ENCODE measurements around the gene CCDC34. TPM values are rescaled to one million over a fixed set of nuclear protein-coding genes. Genes with fewer than 3 reads are reported as not detected.

The CCDC34 gene
- total and polyA plus RNA-seq, 9 donors = 13.7 to 29.6 (median 17.8) TPM

DNA sequence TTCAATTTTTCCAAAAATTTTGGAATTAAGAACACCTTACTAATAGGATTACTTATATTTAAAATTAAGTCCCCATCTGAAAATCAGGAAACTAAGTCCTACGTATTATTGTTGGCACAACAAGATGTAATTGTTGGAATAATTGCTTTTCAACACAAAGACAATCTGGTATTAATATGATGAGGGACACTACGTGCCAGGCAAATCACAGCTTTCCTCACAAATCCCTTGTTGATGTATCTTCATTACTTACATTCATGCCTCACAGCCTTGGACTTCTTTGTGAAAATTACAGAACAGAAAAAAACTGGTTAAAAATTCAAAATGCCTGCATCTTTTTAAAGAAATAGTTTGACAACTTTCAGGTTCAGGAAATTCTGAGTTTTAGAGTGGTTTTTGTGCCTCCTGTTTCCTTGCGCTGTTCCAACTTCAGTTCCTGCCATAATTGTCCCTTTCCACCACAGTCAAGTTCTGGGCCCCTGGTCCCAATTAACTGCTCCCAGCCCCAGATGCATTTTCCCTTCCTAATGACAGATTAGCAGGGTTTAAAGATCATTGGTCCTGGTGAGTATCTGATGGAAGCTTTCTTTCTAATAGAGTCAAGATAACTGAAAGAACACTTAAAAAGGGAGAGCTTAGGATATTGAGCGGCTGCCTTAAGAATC is 23.3 kb upstream of the CCDC34 start:
- DNase-seq = no peak
- Histone ChIP-seq H3K9me3 (replicated peaks; ENCODE audit: control insufficient read depth, low read depth, low read length) (no peaks in the 10 kb centered on the region), H3K4me3 (ENCODE audit: low read length) (no peak overlapping the region), H3K36me3 (ENCODE audit: control insufficient read depth, insufficient read depth, low read length) (peaks cover 3% of the 10 kb centered on the region), H3K27ac (ENCODE audit: low read length) (no peak overlapping the region), H3K27me3 (ENCODE audit: control insufficient read depth, insufficient read depth, low read length) (no peaks in the 10 kb centered on the region), H3K4me1 (ENCODE audit: control insufficient read depth, insufficient read depth, low read length) (no peaks in the 10 kb centered on the region)
- no CpG with 5 or more reads among the region's 4 CpGs for WGBS (ENCODE audit: insufficient coverage)

DNA sequence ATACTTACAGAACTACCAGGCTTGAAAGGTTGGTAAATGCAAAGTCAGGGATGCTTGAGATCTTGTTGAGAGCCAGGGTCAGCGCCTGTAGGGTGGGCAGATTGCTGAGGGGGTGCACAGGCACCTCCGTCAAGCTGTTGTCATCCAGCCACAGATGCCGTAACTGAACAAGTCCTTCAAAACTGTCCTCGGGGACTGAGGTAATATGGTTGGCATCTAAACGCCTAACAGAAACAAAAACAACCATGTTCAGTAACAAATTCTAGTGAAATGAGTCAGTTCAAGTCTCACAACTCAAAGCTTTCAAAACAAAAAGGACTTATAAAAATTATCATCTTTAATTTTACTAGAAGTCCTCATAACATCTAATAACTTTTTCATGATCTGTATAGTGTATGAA is 22.2 kb upstream of the CCDC34 start:
- H3K4me1 ChIP-seq (ENCODE audit: control insufficient read depth, insufficient read depth, low read length) = no peaks in the 10 kb centered on the region
- DNase-seq = no peak
- H3K36me3 ChIP-seq (ENCODE audit: control insufficient read depth, insufficient read depth, low read length) = peaks cover 3% of the 10 kb centered on the region
- H3K9me3 ChIP-seq (replicated peaks; ENCODE audit: control insufficient read depth, low read depth, low read length) = no peaks in the 10 kb centered on the region
- no peaks in the 10 kb centered on the region for H3K27me3 ChIP-seq (ENCODE audit: control insufficient read depth, insufficient read depth, low read length)
- no peak overlapping the region for H3K27ac ChIP-seq (ENCODE audit: low read length)
- WGBS (ENCODE audit: insufficient coverage) = 80% methylated on average over 2 of the region's 5 CpGs
- no peak overlapping the region for H3K4me3 ChIP-seq (ENCODE audit: low read length)

DNA sequence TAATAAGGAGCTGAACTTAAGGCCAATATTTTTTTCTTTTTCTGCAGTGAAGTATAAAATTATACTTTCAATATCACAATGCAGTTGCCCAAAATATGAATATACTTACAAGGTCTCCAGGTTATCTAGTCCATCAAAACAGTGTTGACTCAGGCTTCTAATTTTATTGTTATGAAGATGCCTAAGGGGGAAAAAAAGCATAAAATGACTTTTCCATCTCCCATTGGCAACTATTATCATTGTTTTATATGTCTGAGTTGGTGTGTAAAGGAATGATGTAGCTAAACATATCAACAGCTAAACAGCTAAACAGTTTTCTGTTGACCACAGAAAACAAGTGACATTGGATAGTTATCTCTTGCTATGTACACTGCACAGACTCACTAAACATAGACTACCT is 21.2 kb upstream of the CCDC34 start:
- no peak overlapping the region for H3K4me3 ChIP-seq (ENCODE audit: low read length)
- H3K27me3 ChIP-seq (ENCODE audit: control insufficient read depth, insufficient read depth, low read length) = no peaks in the 10 kb centered on the region
- H3K9me3 ChIP-seq (replicated peaks; ENCODE audit: control insufficient read depth, low read depth, low read length) = no peaks in the 10 kb centered on the region
- H3K27ac ChIP-seq (ENCODE audit: low read length) = no peak overlapping the region
- no peak for DNase-seq
- H3K4me1 ChIP-seq (ENCODE audit: control insufficient read depth, insufficient read depth, low read length) = no peaks in the 10 kb centered on the region
- H3K36me3 ChIP-seq (ENCODE audit: control insufficient read depth, insufficient read depth, low read length) = peaks cover 3% of the 10 kb centered on the region

DNA sequence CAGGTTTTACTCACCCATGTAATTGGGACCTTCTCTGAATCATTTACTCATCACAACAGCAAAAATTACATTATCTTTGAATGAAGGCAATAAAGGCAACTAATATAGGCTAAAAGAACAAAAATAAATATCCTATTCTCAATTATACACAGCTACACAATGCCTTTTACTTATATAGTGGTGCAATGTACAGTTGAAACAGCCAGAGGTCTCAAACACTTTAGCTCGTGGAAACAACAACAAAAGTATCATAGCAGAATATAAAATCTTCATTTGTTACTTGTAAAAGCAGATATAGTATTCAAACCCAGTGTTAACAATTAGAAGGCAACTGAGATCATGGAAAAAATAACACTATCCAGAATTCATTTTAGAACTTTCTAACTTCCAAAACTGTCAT is 20.6 kb upstream of the CCDC34 start:
- Histone ChIP-seq H3K27me3 (ENCODE audit: control insufficient read depth, insufficient read depth, low read length) (no peaks in the 10 kb centered on the region), H3K9me3 (replicated peaks; ENCODE audit: control insufficient read depth, low read depth, low read length) (no peaks in the 10 kb centered on the region), H3K36me3 (ENCODE audit: control insufficient read depth, insufficient read depth, low read length) (peaks cover 3% of the 10 kb centered on the region), H3K4me3 (ENCODE audit: low read length) (no peak overlapping the region), H3K4me1 (ENCODE audit: control insufficient read depth, insufficient read depth, low read length) (no peaks in the 10 kb centered on the region), H3K27ac (ENCODE audit: low read length) (no peak overlapping the region)
- no peak for DNase-seq
- WGBS (ENCODE audit: insufficient coverage) = no CpG with 5 or more reads among the region's 1 CpG

DNA sequence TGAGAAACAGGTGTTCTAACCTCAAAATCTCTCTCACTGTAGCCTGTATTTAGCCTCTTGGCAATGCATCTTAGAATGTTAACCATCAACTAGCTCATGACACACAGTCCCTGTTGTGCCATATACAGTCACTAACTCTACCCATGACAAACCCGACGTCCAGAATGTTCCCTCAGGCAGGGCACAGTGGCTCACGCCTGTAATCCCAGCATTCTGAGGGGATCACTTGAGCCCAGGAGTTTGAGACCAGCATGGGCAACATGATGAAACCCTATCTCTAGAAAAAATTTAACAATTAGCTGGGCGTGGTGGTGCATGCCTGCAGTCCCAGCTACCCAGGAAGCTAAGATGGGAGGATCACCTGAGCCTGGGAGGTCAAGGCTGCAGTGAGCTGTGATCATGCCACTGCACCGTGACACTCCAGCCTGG is 18.2 kb upstream of the CCDC34 start:
- H3K36me3 ChIP-seq (ENCODE audit: control insufficient read depth, insufficient read depth, low read length) = peaks cover 3% of the 10 kb centered on the region
- H3K4me1 ChIP-seq (ENCODE audit: control insufficient read depth, insufficient read depth, low read length) = no peaks in the 10 kb centered on the region

DNA sequence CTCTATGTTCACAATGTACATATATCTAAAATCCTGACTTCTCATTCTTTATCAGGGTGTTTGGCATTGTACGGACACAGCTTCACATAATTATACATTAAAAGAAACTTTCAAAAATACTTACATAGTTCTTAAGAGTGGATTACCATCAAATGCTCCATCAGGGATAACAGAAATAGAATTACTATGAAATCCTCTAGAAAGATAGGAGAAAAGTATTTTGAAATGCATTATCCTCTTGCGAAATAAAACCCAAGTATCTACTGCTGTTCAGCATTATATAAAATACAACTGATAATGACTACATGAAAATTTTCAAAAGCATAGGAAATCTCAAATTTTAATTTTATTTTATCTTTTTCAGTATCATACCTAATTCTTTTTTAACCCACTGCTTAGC is 17.8 kb upstream of the CCDC34 start:
- no peak for DNase-seq
- H3K27me3 ChIP-seq (ENCODE audit: control insufficient read depth, insufficient read depth, low read length) = no peaks in the 10 kb centered on the region
- WGBS (ENCODE audit: insufficient coverage) = no CpG with 5 or more reads among the region's 2 CpGs
- no peak overlapping the region for H3K4me3 ChIP-seq (ENCODE audit: low read length)
- no peak overlapping the region for H3K27ac ChIP-seq (ENCODE audit: low read length)
- no peaks in the 10 kb centered on the region for H3K9me3 ChIP-seq (replicated peaks; ENCODE audit: control insufficient read depth, low read depth, low read length)
- H3K4me1 ChIP-seq (ENCODE audit: control insufficient read depth, insufficient read depth, low read length) = no peaks in the 10 kb centered on the region
- peaks cover 3% of the 10 kb centered on the region for H3K36me3 ChIP-seq (ENCODE audit: control insufficient read depth, insufficient read depth, low read length)

More for the DNA sequence above, 18.2 kb upstream of the CCDC34 start:
- Histone ChIP-seq H3K9me3 (replicated peaks; ENCODE audit: control insufficient read depth, low read depth, low read length) (no peaks in the 10 kb centered on the region), H3K27ac (ENCODE audit: low read length) (no peak overlapping the region), H3K27me3 (ENCODE audit: control insufficient read depth, insufficient read depth, low read length) (no peaks in the 10 kb centered on the region), H3K4me3 (ENCODE audit: low read length) (no peak overlapping the region)
- 88% methylated on average over 3 of the region's 5 CpGs for WGBS (ENCODE audit: insufficient coverage)
- DNase-seq = no peak

DNA sequence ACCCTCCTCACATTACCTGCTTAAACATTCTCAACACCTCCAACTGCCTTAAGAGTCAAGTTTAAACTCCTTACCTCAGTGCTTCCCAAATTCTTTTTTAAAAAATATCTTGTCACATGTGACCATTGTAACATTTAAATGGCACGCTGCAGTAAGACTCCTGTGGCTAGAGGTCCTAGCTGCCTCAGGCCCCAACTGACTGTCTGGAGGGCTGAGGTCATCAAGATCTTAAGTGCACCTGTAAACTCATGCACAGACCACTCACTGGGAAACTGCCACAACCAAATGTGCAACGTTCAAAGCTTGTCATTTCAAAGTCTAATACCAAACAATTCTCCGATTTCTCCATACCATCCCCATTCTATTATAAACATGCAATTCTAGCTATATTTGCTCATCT is 16.4 kb upstream of the CCDC34 start:
- H3K4me1 ChIP-seq (ENCODE audit: control insufficient read depth, insufficient read depth, low read length) = no peaks in the 10 kb centered on the region
- H3K27me3 ChIP-seq (ENCODE audit: control insufficient read depth, insufficient read depth, low read length) = no peaks in the 10 kb centered on the region
- no peak overlapping the region for H3K27ac ChIP-seq (ENCODE audit: low read length)
- no peaks in the 10 kb centered on the region for H3K36me3 ChIP-seq (ENCODE audit: control insufficient read depth, insufficient read depth, low read length)
- 75% methylated on average over 3 of the region's 3 CpGs for WGBS (ENCODE audit: insufficient coverage)
- H3K9me3 ChIP-seq (replicated peaks; ENCODE audit: control insufficient read depth, low read depth, low read length) = no peaks in the 10 kb centered on the region
- H3K4me3 ChIP-seq (ENCODE audit: low read length) = no peak overlapping the region
- no peak for DNase-seq

DNA sequence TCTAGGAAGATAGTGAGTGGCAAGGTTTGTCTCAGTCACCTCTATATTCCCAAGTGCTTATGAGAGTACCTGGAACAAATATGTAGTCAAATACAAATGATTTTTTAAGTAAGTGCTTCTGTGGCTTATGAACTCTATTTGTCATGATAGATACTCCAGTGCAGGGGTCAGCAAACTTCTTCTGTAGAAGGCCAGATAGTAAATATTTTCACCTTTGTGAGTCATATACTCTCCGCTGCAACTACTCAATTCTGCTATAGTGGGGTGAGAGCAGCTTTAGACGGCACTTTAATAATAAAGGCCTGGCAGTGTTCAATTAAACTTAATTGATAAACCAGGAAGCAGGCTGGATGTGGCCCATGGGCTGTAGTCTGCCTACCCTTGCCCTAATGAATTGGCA is 12.4 kb upstream of the CCDC34 start:
- Histone ChIP-seq H3K9me3 (replicated peaks; ENCODE audit: control insufficient read depth, low read depth, low read length) (no peaks in the 10 kb centered on the region), H3K4me1 (ENCODE audit: control insufficient read depth, insufficient read depth, low read length) (peaks cover 2% of the 10 kb centered on the region), H3K4me3 (ENCODE audit: low read length) (no peak overlapping the region), H3K27ac (ENCODE audit: low read length) (no peak overlapping the region), H3K27me3 (ENCODE audit: control insufficient read depth, insufficient read depth, low read length) (no peaks in the 10 kb centered on the region), H3K36me3 (ENCODE audit: control insufficient read depth, insufficient read depth, low read length) (peaks cover 6% of the 10 kb centered on the region)
- WGBS (ENCODE audit: insufficient coverage) = no CpG with 5 or more reads among the region's 2 CpGs
- DNase-seq = no peak

DNA sequence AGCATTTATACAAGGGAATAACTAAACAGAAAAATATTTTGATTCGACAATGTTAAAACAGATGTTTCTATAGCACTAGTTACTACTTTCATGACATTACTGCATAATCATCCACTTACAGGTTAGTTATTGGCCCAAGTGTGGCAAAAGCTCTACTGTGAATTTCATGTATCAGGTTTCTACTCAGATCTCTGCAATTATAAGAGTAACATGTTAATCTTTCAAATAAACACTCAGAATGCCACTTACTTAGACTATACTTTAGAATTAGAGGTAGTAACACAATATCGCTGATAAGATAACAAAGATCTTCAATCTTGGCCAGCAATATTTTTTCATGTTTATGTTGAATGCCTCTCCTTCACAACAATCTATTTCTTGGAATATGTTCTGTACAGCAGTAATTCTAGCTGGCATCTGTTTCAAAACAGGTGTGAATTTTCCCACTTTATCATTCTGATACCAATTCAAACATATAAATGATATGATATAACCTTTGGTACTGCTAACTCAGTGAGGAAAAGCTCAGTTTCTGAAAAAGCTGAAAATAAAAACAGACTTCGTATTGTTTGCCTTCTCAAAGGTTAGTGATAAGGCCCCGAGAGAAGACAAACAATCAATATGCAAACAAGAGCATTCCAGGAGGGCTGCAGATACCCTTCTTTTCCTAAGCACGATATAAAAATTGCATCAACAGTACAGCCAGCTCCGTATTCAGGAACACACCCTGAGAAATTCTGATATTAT is 11.0 kb upstream of the CCDC34 start:
- 100% methylated on average over 2 of the region's 6 CpGs for WGBS (ENCODE audit: insufficient coverage)

DNA sequence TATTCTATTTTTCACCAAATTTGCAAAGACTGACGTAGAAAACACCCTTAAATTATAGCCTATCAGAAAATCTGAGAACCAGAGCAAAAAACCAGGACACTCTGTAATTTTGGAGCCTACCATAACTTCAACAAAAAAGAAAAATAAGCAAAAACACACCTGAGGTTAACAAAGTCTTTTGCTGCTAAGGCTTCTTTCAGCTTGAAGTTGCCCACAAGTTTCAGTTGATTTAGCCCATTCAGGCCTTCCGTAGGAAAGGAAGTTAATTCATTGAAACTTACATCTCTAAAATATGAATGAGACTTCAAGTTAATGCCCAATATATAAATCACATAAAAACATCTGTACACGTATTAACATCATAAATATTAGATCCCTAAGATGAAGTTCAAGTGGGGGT is 10.4 kb upstream of the CCDC34 start:
- no peaks in the 10 kb centered on the region for H3K27me3 ChIP-seq (ENCODE audit: control insufficient read depth, insufficient read depth, low read length)
- H3K36me3 ChIP-seq (ENCODE audit: control insufficient read depth, insufficient read depth, low read length) = peaks cover 6% of the 10 kb centered on the region
- no peaks in the 10 kb centered on the region for H3K9me3 ChIP-seq (replicated peaks; ENCODE audit: control insufficient read depth, low read depth, low read length)
- H3K4me3 ChIP-seq (ENCODE audit: low read length) = no peak overlapping the region
- peaks cover 2% of the 10 kb centered on the region for H3K4me1 ChIP-seq (ENCODE audit: control insufficient read depth, insufficient read depth, low read length)
- no peak for DNase-seq
- WGBS (ENCODE audit: insufficient coverage) = no CpG with 5 or more reads among the region's 3 CpGs
- H3K27ac ChIP-seq (ENCODE audit: low read length) = no peak overlapping the region

More for the DNA sequence above, 11.0 kb upstream of the CCDC34 start:
- Histone ChIP-seq H3K4me3 (ENCODE audit: low read length) (no peak overlapping the region), H3K9me3 (replicated peaks; ENCODE audit: control insufficient read depth, low read depth, low read length) (no peaks in the 10 kb centered on the region), H3K27ac (ENCODE audit: low read length) (no peak overlapping the region), H3K4me1 (ENCODE audit: control insufficient read depth, insufficient read depth, low read length) (peaks cover 2% of the 10 kb centered on the region), H3K27me3 (ENCODE audit: control insufficient read depth, insufficient read depth, low read length) (no peaks in the 10 kb centered on the region), H3K36me3 (ENCODE audit: control insufficient read depth, insufficient read depth, low read length) (peaks cover 6% of the 10 kb centered on the region)
- DNase-seq = no peak

All from muscle of leg (tissue), 11 donors.